SK-N-SH treated with all-trans-retinoic acid at 6 μM for 48 hours (cell line): ENCODE data around the gene CACNA1B.

Experiments used
- BACH2 ChIP-seq: fragments of 250-450 bp; sonication (Bioruptor Pico); IDR thresholded peaks from 2 replicates; pipeline ENCODE4 v1.9.0; 2021; ENCODE audit warnings: mild to moderate bottlenecking, borderline replicate concordance
- ZNF70 ChIP-seq: fragments of 450-650 bp; formaldehyde crosslinking; IDR thresholded peaks from 2 replicates; pipeline ENCODE4 v1.5.0; 2020; ENCODE audit warnings: mild to moderate bottlenecking, moderate library complexity

DNA sequence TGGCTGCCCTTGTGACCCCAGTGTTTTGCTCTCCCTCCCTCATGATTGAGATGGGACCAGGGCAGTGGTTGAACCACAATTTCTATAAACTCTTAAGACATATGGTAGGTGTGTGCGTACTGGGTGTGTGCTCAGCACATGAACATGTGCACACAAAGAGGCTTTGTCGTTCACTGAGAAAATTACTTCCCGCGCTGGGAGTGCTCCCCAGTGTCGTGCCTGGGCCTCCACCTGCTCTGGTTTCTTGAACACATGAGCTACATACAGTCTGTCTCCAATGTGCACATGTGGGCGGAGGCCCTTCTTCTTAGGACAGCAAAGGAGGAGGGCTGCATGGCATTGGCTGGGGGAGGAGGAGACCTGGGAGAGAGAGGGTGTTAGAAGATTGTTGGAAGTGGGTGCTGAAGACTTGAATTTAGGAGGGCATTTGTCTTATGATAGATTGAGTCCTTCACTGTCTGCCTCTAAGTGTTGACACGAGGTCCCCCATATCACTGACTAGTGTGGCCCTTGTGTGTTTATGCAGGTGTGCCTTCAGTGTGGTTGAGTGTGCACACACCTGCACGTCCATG, 170.0 kb downstream of the CACNA1B start:
- TF ChIP-seq ZNF70 (no peak), BACH2 (CRISPR knock-in tag) (no peak)
